ENCODE data around the gene TTLL10.

DNA sequence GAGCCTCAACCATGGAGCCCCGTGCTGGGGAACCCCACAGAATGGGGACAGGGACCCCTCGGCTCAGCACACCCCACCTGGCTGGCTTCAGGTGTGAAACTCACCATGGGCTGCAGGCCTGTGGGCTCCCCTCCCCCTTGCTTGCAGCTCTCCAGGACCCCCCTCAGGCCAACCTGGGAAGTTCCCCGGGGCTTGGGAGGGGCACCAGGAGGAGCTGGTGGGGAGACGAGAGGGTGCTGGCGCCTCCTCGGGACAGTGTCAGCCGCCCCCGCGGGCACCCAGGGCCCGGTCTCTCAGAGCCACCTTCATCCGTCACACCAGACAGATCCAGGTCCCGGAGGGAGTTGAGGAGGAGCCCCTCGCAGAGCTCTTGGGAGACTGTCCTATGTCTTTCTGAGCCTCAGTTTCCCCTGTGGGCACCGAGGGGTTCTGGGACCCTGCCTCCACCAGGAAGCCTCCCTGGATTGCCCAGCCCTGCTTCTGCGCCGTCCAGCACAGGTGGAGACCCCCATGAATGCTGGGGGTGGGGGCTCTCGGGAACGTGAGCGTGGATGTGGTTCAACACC lies 33.4 kb downstream of the TTLL10 start:
- TF ChIP-seq, protein P1, sequence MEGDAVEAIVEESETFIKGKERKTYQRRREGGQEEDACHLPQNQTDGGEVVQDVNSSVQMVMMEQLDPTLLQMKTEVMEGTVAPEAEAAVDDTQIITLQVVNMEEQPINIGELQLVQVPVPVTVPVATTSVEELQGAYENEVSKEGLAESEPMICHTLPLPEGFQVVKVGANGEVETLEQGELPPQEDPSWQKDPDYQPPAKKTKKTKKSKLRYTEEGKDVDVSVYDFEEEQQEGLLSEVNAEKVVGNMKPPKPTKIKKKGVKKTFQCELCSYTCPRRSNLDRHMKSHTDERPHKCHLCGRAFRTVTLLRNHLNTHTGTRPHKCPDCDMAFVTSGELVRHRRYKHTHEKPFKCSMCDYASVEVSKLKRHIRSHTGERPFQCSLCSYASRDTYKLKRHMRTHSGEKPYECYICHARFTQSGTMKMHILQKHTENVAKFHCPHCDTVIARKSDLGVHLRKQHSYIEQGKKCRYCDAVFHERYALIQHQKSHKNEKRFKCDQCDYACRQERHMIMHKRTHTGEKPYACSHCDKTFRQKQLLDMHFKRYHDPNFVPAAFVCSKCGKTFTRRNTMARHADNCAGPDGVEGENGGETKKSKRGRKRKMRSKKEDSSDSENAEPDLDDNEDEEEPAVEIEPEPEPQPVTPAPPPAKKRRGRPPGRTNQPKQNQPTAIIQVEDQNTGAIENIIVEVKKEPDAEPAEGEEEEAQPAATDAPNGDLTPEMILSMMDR (IDR thresholded peaks at IDR 0.05): no peak
- TF ChIP-seq POLR2A (IDR thresholded peaks at IDR 0.05) (no peak), POLR2AphosphoS5 (IDR thresholded peaks at IDR 0.05) (no peak), EP300 (IDR thresholded peaks at IDR 0.05) (no peak)

All from gastroesophageal sphincter (tissue), 3 donors.